Astrocyte (in vitro differentiated cells and primary cell): Measurements from ENCODE around the gene RIPOR2. TPM values are rescaled to one million over a fixed set of nuclear protein-coding genes. Genes with fewer than 3 reads are reported as not detected.

Source experiments
- DNase-seq: peaks from one replicate; pipeline ENCODE4 v3.0.0-alpha.2; 2010; ENCODE audit warnings: low read depth
- FAIRE-seq: peaks from 2 replicates; lab custom pipeline; 2011; peaks lifted over from hg19 to GRCh38; lab: Jason Lieb, UNC
- H2AFZ ChIP-seq: 2 replicates; pipeline ENCODE4 v1.6.0; 2012; ENCODE audit warnings: low read depth, low read length, inconsistent platforms
- H3K27ac ChIP-seq: 2 replicates; pipeline ENCODE4 v1.5.1; 2011; ENCODE audit warnings: low read depth, low read length, inconsistent platforms
- H3K27me3 ChIP-seq: 2 replicates; pipeline ENCODE4 v1.6.0; 2011; ENCODE audit warnings: low read length, inconsistent platforms; ENCODE audit not compliant: insufficient read depth
- H3K36me3 ChIP-seq: 2 replicates; pipeline ENCODE4 v1.5.1; 2011; ENCODE audit warnings: low read length, inconsistent platforms; ENCODE audit not compliant: insufficient read depth
- H3K4me1 ChIP-seq: 2 replicates; pipeline ENCODE4 v1.5.1; 2011; ENCODE audit warnings: low read length, inconsistent platforms; ENCODE audit not compliant: insufficient read depth
- H3K4me2 ChIP-seq: 2 replicates; pipeline ENCODE4 v1.6.0; 2012; ENCODE audit warnings: low read length, inconsistent platforms
- H3K4me3 ChIP-seq: 2 replicates; pipeline ENCODE4 v1.5.1; 2011; ENCODE audit warnings: low read depth, mild to moderate bottlenecking, low read length, inconsistent platforms; ENCODE audit not compliant: insufficient read depth
- H3K79me2 ChIP-seq: 2 replicates; pipeline ENCODE4 v1.6.0; 2012; ENCODE audit warnings: mild to moderate bottlenecking, low read length, inconsistent platforms; ENCODE audit not compliant: insufficient read depth
- H3K9ac ChIP-seq: 2 replicates; pipeline ENCODE4 v1.6.0; 2012; ENCODE audit warnings: mild to moderate bottlenecking, low read length, inconsistent platforms
- H3K9me3 ChIP-seq: 2 replicates; pipeline ENCODE4 v1.5.1; 2012; ENCODE audit warnings: low read depth, mild to moderate bottlenecking, low read length, inconsistent platforms; ENCODE audit not compliant: insufficient read depth
- H4K20me1 ChIP-seq: 2 replicates; pipeline ENCODE4 v1.6.0; 2012; ENCODE audit warnings: low read length, inconsistent platforms; ENCODE audit not compliant: insufficient read depth
- H3K27ac Mint-ChIP-seq: one replicate; pipeline ENCODE4 v1.8.0; 2021; ENCODE audit warnings: mild to moderate bottlenecking, mixed read lengths; ENCODE audit not compliant: unreplicated experiment
- H3K27me3 Mint-ChIP-seq: one replicate; pipeline ENCODE4 v1.8.0; 2021; ENCODE audit warnings: low read depth, mixed read lengths; ENCODE audit not compliant: unreplicated experiment
- H3K36me3 Mint-ChIP-seq: one replicate; pipeline ENCODE4 v1.8.0; 2021; ENCODE audit warnings: low read depth, mixed read lengths; ENCODE audit not compliant: unreplicated experiment
- H3K4me1 Mint-ChIP-seq: one replicate; pipeline ENCODE4 v1.8.0; 2021; ENCODE audit warnings: low read depth, mixed read lengths; ENCODE audit not compliant: unreplicated experiment
- H3K4me3 Mint-ChIP-seq: one replicate; pipeline ENCODE4 v1.8.0; 2021; ENCODE audit warnings: mild to moderate bottlenecking, moderate library complexity, mixed read lengths; ENCODE audit not compliant: unreplicated experiment
- H3K9me3 Mint-ChIP-seq: one replicate; pipeline ENCODE4 v1.8.0; 2021; ENCODE audit warnings: mild to moderate bottlenecking, mixed read lengths; ENCODE audit not compliant: unreplicated experiment
- EZH2 ChIP-seq: IDR thresholded peaks from 2 replicates; pipeline ENCODE4 v1.6.1; 2012; ENCODE audit warnings: mild to moderate bottlenecking, low read length, inconsistent platforms; ENCODE audit not compliant: insufficient read depth
- total RNA-seq: library from RNA; stranded (reverse); gene quantifications from 2 replicates; pipeline ENCODE4 v1.2.1, GENCODE V29; 2021
- TF ChIP-seq, protein P1 (sequence below): IDR thresholded peaks from 2 replicates; pipeline ENCODE4 v1.5.1; 2011; ENCODE audit warnings: low read depth, mild to moderate bottlenecking, inconsistent platforms, low read length, moderate library complexity; ENCODE audit not compliant: insufficient read depth

RIPOR2 gene
- total RNA-seq, 1 donor from 2014 or later = 0.95 TPM

DNA sequence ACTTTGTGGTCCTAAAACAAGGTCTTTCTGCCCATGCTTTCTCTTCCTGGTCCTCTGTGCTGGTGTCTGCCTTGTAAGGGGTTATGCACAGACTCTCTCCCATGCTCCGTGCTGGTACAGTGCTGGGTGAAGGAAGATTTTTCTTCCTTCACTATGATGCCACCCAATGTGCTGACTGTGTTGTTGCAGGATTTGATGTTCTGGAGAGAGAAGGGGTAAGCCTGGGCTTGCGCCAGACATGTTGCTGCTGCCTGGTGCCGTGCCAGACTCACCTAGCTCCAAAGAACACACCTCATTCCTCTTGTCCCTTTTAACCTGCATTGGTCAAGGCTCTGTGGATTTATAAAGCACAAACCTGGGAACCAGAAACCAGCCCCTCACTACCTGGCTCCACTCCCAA is 108.6 kb downstream of the RIPOR2 start:
- Histone ChIP-seq H4K20me1 (no peaks in the 10 kb centered on the region), H3K79me2 (no peaks in the 10 kb centered on the region), H3K4me3 (no peak overlapping the region), H3K27ac (no peak overlapping the region), H3K9ac (no peak overlapping the region), H3K4me2 (no peak overlapping the region), H2AFZ (no peak overlapping the region), H3K27me3 (no peaks in the 10 kb centered on the region), H3K4me1 (no peaks in the 10 kb centered on the region), H3K36me3 (no peaks in the 10 kb centered on the region), H3K9me3 (no peaks in the 10 kb centered on the region)
- Mint-ChIP-seq H3K9me3 (no peaks in the 10 kb centered on the region), H3K4me1 (no peaks in the 10 kb centered on the region), H3K36me3 (no peaks in the 10 kb centered on the region), H3K4me3 (no peak overlapping the region), H3K27ac (no peak overlapping the region), H3K27me3 (peaks cover 5% of the 10 kb centered on the region)
- FAIRE-seq (no peak), DNase-seq (no peak)
- TF ChIP-seq, protein P1, sequence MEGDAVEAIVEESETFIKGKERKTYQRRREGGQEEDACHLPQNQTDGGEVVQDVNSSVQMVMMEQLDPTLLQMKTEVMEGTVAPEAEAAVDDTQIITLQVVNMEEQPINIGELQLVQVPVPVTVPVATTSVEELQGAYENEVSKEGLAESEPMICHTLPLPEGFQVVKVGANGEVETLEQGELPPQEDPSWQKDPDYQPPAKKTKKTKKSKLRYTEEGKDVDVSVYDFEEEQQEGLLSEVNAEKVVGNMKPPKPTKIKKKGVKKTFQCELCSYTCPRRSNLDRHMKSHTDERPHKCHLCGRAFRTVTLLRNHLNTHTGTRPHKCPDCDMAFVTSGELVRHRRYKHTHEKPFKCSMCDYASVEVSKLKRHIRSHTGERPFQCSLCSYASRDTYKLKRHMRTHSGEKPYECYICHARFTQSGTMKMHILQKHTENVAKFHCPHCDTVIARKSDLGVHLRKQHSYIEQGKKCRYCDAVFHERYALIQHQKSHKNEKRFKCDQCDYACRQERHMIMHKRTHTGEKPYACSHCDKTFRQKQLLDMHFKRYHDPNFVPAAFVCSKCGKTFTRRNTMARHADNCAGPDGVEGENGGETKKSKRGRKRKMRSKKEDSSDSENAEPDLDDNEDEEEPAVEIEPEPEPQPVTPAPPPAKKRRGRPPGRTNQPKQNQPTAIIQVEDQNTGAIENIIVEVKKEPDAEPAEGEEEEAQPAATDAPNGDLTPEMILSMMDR = no peak
- no peak for TF ChIP-seq EZH2

- TF ChIP-seq, protein P1 = no peak
- no peak for TF ChIP-seq EZH2
- H3K4me1 ChIP-seq = no peaks in the 10 kb centered on the region
- Mint-ChIP-seq H3K27me3 (no peaks in the 10 kb centered on the region), H3K4me3 (no peak overlapping the region), H3K27ac (no peak overlapping the region), H3K4me1 (no peaks in the 10 kb centered on the region), H3K36me3 (no peaks in the 10 kb centered on the region), H3K9me3 (no peaks in the 10 kb centered on the region)
- no peak overlapping the region for H3K4me2 ChIP-seq
- no peak overlapping the region for H3K27ac ChIP-seq
- H3K4me3 ChIP-seq = no peak overlapping the region
- H3K79me2 ChIP-seq = no peaks in the 10 kb centered on the region
- no peak for DNase-seq
- no peak overlapping the region for H2AFZ ChIP-seq
- FAIRE-seq = no peak
- H3K27me3 ChIP-seq = no peaks in the 10 kb centered on the region
- H4K20me1 ChIP-seq = no peaks in the 10 kb centered on the region
- no peak overlapping the region for H3K9ac ChIP-seq
- H3K9me3 ChIP-seq = no peaks in the 10 kb centered on the region
- H3K36me3 ChIP-seq = no peaks in the 10 kb centered on the region
Observed at GRCh38 chr6:24825130-24825630, 110.6 kb downstream of the RIPOR2 start.

DNA sequence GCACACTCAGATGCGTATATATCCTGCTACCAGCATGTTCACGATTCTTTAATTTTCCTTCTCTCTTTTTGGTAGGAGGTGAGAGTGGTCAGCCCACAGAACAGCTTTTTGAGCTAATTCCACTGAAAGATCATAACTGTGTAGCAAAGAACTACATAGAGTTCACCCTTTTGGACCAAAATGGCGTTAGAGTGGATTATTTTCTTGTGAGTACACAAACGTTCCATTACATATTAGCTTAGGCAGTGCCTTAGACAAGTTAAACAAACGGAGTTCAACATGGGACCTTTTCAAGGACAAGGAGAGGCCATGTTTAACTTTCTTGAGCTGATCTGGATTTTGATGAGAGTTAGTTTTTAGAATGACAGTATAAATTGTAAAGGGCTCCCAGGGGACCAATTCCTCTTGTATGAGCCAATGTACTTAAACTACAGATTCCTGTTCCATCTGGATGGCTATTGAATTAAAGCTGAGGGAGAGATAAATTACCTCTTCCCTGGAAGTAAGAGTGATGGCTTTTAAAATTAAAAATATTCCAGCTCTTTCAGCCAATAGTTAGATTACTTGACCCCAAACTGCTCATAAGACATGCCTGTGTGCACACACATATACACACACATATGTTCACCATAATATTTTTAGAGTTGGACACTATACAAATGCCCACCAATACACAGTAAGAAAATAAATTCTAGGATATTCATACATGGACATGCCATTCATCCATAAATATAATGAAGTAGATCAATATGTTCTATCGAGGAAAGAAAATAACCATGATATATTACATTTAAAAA is 111.4 kb downstream of the RIPOR2 start:
- no peak overlapping the region for H3K9ac ChIP-seq
- DNase-seq (no peak), FAIRE-seq (no peak)
- H3K79me2 ChIP-seq = no peaks in the 10 kb centered on the region
- Mint-ChIP-seq H3K27ac (no peak overlapping the region), H3K4me3 (no peak overlapping the region), H3K27me3 (no peaks in the 10 kb centered on the region), H3K9me3 (no peaks in the 10 kb centered on the region), H3K36me3 (no peaks in the 10 kb centered on the region), H3K4me1 (no peaks in the 10 kb centered on the region)
- no peaks in the 10 kb centered on the region for H3K4me1 ChIP-seq
- H3K9me3 ChIP-seq = no peaks in the 10 kb centered on the region
- H2AFZ ChIP-seq = no peak overlapping the region
- no peaks in the 10 kb centered on the region for H4K20me1 ChIP-seq
- H3K27me3 ChIP-seq = no peaks in the 10 kb centered on the region
- H3K36me3 ChIP-seq = no peaks in the 10 kb centered on the region
- H3K4me2 ChIP-seq = no peak overlapping the region
- TF ChIP-seq, protein P1 = no peak
- no peak for TF ChIP-seq EZH2
- H3K4me3 ChIP-seq = no peak overlapping the region
- no peak overlapping the region for H3K27ac ChIP-seq
